Smooth muscle cell (in vitro differentiated cells): ENCODE data around the gene SUV39H1. TPM values are rescaled to one million over a fixed set of nuclear protein-coding genes. Genes with fewer than 3 reads are reported as not detected.

Source experiments
- DNase-seq: peaks from one replicate; lab custom pipeline; 2025; ENCODE audit not compliant: unreplicated experiment; lab: John Stamatoyannopoulos, UW
- H2AFZ ChIP-seq: fragments of 200-600 bp; sonication (generic); 2 replicates; pipeline ENCODE4 v1.6.0; 2016; ENCODE audit warnings: antibody characterized with exemption, low read depth, mild to moderate bottlenecking
- H3F3A ChIP-seq: fragments of 200-600 bp; sonication (generic); 2 replicates; pipeline ENCODE4 v1.6.0; 2017; ENCODE audit warnings: antibody characterized with exemption, low read depth
- H3K27ac ChIP-seq: fragments of 200-600 bp; sonication (generic); 2 replicates; pipeline ENCODE4 v1.5.1; 2016; ENCODE audit warnings: low read depth, mild to moderate bottlenecking
- H3K27me3 ChIP-seq: fragments of 200-600 bp; sonication (generic); 2 replicates; pipeline ENCODE4 v1.6.1; 2016; ENCODE audit warnings: low read depth, mild to moderate bottlenecking
- H3K36me3 ChIP-seq: fragments of 200-600 bp; sonication (generic); 2 replicates; pipeline ENCODE4 v1.5.1; 2016; ENCODE audit warnings: low read depth
- H3K4me1 ChIP-seq: fragments of 200-600 bp; sonication (generic); 2 replicates; pipeline ENCODE4 v1.5.1; 2016; ENCODE audit warnings: low read depth
- H3K4me2 ChIP-seq: fragments of 200-600 bp; sonication (generic); 2 replicates; pipeline ENCODE4 v1.6.0; 2016; ENCODE audit warnings: mild to moderate bottlenecking
- H3K4me3 ChIP-seq: fragments of 200-600 bp; sonication (generic); 2 replicates; pipeline ENCODE4 v1.5.1; 2016; ENCODE audit warnings: mild to moderate bottlenecking
- H3K79me2 ChIP-seq: fragments of 200-600 bp; sonication (generic); 2 replicates; pipeline ENCODE4 v1.6.0; 2016; ENCODE audit warnings: low read depth, mild to moderate bottlenecking
- H3K9ac ChIP-seq: fragments of 200-600 bp; sonication (generic); 2 replicates; pipeline ENCODE4 v1.6.0; 2016; ENCODE audit warnings: low read depth
- H3K9me3 ChIP-seq: fragments of 200-600 bp; sonication (generic); replicated peaks from 2 replicates; pipeline ENCODE4 v1.5.1; 2016; ENCODE audit warnings: low read depth
- H4K20me1 ChIP-seq: fragments of 200-600 bp; sonication (generic); 2 replicates; pipeline ENCODE4 v1.6.0; 2016; ENCODE audit warnings: low read depth
- WGBS: methylation state at CpG from one replicate; pipeline ENCODE4 v1.1.7; 2016; ENCODE audit warnings: low lambda C conversion rate; 5-methylcytosine and 5-hydroxymethylcytosine counted together
- polyA plus RNA-seq: library from polyadenylated mRNA; unstranded; fragments of >200 nt; fragmentation: Nextera tagmentation; extraction: Ambion mirVana; gene quantifications from 2 replicates; pipeline ENCODE4 v1.2.1, GENCODE V29; 2016
- total RNA-seq: library from RNA; depleted of rRNA; stranded (reverse); fragments of >200 nt; gene quantifications from 2 replicates; pipeline ENCODE4 v1.2.3, GENCODE V29; 2014
- TF ChIP-seq, protein P1 (sequence below): fragments of 200-600 bp; sonication (generic); IDR thresholded peaks from 2 replicates; pipeline ENCODE4 v1.5.1; 2017; ENCODE audit warnings: borderline replicate concordance, mild to moderate bottlenecking, antibody characterized with exemption; ENCODE audit not compliant: insufficient read depth, poor library complexity, severe bottlenecking

The SUV39H1 gene
- total and polyA plus RNA-seq, 2 experiments from 2014 or later = 2.7 to 7.7 TPM

GRCh38 chrX:48737213-48737938 lies 40.8 kb downstream of the SUV39H1 start:
- Histone ChIP-seq H3K4me3 (peak overlapping the region; percentile 62), H2AFZ (peak overlapping the region; percentile 48), H3K27me3 (no peaks in the 10 kb centered on the region), H3K27ac (peak overlapping the region; percentile 77), H3F3A (no peaks in the 10 kb centered on the region), H3K4me1 (no peaks in the 10 kb centered on the region), H3K4me2 (peak overlapping the region; percentile 82), H4K20me1 (no peaks in the 10 kb centered on the region), H3K9me3 (no peaks in the 10 kb centered on the region), H3K79me2 (no peaks in the 10 kb centered on the region), H3K9ac (peak overlapping the region; percentile 72), H3K36me3 (no peaks in the 10 kb centered on the region)
- 41% methylated on average over 48 of the region's 48 CpGs for WGBS
- peak; percentile 19 for DNase-seq
- TF ChIP-seq, protein P1, sequence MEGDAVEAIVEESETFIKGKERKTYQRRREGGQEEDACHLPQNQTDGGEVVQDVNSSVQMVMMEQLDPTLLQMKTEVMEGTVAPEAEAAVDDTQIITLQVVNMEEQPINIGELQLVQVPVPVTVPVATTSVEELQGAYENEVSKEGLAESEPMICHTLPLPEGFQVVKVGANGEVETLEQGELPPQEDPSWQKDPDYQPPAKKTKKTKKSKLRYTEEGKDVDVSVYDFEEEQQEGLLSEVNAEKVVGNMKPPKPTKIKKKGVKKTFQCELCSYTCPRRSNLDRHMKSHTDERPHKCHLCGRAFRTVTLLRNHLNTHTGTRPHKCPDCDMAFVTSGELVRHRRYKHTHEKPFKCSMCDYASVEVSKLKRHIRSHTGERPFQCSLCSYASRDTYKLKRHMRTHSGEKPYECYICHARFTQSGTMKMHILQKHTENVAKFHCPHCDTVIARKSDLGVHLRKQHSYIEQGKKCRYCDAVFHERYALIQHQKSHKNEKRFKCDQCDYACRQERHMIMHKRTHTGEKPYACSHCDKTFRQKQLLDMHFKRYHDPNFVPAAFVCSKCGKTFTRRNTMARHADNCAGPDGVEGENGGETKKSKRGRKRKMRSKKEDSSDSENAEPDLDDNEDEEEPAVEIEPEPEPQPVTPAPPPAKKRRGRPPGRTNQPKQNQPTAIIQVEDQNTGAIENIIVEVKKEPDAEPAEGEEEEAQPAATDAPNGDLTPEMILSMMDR = no peak

- H3K27ac ChIP-seq = peak overlapping the region; percentile 77
- H3K79me2 ChIP-seq = no peaks in the 10 kb centered on the region
- no peaks in the 10 kb centered on the region for H3F3A ChIP-seq
- no peaks in the 10 kb centered on the region for H4K20me1 ChIP-seq
- no peak for DNase-seq
- peak overlapping the region; percentile 82 for H3K4me2 ChIP-seq
- H3K36me3 ChIP-seq = no peaks in the 10 kb centered on the region
- no peaks in the 10 kb centered on the region for H3K9me3 ChIP-seq
- WGBS = 64% methylated on average over 7 of the region's 7 CpGs
- no peak overlapping the region for H3K9ac ChIP-seq
- H3K4me1 ChIP-seq = no peaks in the 10 kb centered on the region
- TF ChIP-seq, protein P1 = no peak
- H3K27me3 ChIP-seq = no peaks in the 10 kb centered on the region
- peak overlapping the region; percentile 62 for H3K4me3 ChIP-seq
- peak overlapping the region; percentile 48 for H2AFZ ChIP-seq
Observed at GRCh38 chrX:48737940-48738339, 41.4 kb downstream of the SUV39H1 start.

DNA sequence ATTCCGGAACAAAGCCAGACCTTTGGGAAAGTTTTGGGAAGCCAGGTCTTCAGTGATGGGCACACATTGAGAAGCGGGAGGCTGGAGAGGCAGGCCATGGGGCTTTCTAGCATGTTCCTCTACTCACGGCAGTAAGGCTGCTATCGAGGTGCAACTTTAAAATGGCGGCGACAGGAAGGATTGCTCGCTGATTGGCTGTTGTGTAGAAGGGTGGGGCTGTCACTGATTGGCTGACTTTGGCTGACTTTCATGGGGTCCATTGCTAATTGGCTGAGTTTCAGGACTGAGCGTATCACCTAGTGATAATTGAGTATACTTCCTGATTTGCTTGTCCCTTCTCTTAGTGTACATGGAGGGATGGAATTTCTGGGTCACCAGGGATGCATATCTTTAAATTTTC lies 45.3 kb downstream of the SUV39H1 start:
- Histone ChIP-seq H3K9me3 (no peaks in the 10 kb centered on the region), H3K27ac (no peak overlapping the region), H4K20me1 (no peaks in the 10 kb centered on the region), H3K79me2 (no peaks in the 10 kb centered on the region), H3K4me2 (no peak overlapping the region), H3K27me3 (no peaks in the 10 kb centered on the region), H2AFZ (no peak overlapping the region), H3K4me1 (no peaks in the 10 kb centered on the region), H3K36me3 (no peaks in the 10 kb centered on the region), H3K9ac (no peak overlapping the region), H3K4me3 (no peak overlapping the region), H3F3A (no peaks in the 10 kb centered on the region)
- DNase-seq = no peak
- TF ChIP-seq, protein P1 = no peak
- WGBS = 91% methylated on average over 8 of the region's 8 CpGs

DNA sequence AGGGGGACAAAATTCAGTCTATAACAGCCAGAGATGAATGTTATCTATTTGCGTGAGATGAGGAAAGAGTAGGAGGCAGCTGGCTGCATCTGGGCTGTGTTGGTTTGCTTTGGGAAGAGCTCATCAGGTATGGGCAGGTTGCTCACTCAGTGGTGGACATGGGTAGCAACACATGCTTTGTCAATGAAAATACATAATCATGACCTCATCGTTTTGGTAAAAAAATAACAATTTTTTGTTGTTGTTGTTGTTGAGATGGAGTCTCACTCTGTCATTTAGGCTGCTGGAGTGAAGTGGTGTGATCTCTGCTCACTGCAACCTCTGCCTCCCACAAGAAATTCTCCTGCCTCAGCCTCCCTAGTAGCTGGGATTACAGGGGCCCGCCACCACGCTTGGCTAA lies 48.7 kb downstream of the SUV39H1 start:
- Histone ChIP-seq H3K9ac (no peak overlapping the region), H3K27ac (no peak overlapping the region), H3K27me3 (no peaks in the 10 kb centered on the region), H3K9me3 (no peaks in the 10 kb centered on the region), H4K20me1 (no peaks in the 10 kb centered on the region), H3K4me1 (no peaks in the 10 kb centered on the region), H3F3A (no peaks in the 10 kb centered on the region), H3K79me2 (no peaks in the 10 kb centered on the region), H3K4me2 (no peak overlapping the region), H3K4me3 (no peak overlapping the region), H3K36me3 (no peaks in the 10 kb centered on the region), H2AFZ (no peak overlapping the region)
- TF ChIP-seq, protein P1 = no peak
- WGBS = 80% methylated on average over 4 of the region's 4 CpGs
- DNase-seq = no peak
